HG03025 (cell line): Measurements from ENCODE around the gene CILP2.

Experiments used
- ATAC-seq: cut with Tn5 transposase; IDR thresholded peaks from one replicate; pipeline ENCODE4 v1.9.1; 2021; ENCODE audit warnings: mild to moderate bottlenecking, moderate library complexity; ENCODE audit not compliant: unreplicated experiment, low FRiP score

The CILP2 gene

DNA sequence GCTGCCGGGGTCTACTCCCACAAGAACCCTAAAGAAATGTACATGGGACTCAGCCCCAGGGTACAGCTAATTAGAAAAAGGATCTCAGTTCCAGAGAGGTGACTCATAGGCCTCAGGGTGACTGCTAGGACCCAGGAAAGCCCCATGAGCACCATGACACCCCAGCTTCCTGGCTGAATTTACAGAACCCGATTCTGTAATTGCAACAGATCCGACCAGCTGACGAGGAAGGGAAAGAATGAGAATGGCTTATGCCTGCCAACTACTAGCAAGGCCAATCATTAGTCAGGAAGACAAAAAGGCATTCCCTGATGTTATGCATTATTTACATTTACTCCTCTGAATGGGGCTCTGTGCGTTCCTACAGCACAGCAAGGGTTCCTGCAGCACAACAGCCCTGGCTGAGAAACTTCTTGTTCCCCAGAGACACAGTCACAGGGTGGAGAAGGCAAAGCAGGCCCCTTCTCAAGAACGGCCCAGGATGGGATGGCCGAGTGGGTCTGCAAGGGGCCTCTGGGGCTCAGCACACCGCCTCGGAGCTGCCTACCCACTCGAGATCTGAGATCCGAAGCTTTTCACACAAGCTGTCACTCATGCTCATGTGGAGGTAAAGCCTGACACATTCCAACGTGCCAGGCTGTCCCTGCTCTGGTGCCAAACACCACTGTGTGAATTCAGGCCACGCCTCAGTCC is 53.2 kb downstream of the CILP2 start:
- no peak for ATAC-seq

DNA sequence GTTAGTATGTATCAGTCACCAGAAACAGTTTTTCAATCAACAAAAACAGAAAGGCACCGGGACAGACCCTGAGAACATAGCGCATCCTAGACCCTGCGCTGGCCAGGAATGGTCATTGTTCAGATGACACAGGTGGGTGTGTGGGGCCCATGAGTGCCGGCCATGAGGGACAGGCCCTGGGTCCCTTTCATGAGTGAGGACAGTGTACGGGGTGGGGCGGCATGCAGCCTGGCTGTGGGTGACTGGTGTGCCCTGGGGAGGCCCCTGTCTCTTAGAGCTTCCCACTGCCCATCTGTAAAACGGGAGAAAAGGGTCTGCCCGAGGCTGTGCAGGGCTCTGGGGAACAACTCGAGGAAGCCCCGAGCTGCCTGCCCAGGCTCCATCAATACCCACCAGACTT is 54.6 kb downstream of the CILP2 start:
- no peak for ATAC-seq

DNA sequence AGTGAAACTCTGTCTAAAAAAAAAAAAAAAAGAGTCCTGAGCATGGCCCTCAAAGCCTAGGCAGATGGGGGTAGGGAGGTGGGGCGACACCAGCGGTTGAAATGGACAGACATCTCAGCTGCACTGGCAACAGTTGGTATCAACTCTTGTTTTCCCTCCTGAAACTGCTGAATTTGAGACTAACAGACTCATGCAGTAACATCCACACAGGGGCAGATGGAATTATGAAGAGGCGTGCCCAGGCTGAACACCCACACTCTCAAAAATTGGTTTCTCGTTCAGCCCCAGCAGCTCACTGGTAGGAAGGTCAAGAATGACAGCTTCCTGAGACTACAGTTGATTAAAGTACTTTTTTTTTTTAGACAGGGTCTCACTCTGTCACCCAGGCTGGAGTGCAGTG is 56.3 kb downstream of the CILP2 start:
- ATAC-seq: no peak

DNA sequence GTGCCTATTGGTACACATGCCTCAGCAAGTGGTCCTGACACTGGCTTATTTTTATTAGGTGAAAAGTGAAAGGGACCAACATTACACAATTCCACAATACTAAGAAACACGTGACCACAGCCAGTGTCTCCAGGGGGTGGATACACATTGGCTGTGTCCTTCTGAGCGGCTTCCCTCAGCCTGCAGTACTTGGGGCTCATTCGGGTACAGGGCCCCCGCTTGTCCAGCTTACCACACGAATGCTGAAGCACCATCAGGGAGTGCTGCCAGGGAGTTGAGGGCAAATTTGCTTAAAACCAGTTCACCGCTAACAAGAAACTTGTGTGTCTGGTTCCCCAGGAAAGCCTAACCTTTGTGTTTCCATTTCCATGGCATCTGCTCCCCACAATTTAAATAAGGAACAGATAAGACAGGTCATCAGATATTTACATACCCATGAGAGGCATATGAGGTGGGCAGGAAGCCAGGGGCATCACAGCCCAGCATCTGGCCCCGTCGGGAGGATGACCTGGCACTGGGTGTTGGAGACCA is 57.2 kb downstream of the CILP2 start:
- ATAC-seq: no peak
